GM21447 (cell line): ENCODE data around the gene ZNF396.

ENCODE experiments used
- ATAC-seq: cut with Tn5 transposase; IDR thresholded peaks from one replicate; pipeline ENCODE4 v1.9.1; 2021; ENCODE audit not compliant: unreplicated experiment

Gene ZNF396

GRCh38 chr18:35386600-35387100, 9.5 kb upstream of the ZNF396 start:
- ATAC-seq = peak; percentile 74

DNA sequence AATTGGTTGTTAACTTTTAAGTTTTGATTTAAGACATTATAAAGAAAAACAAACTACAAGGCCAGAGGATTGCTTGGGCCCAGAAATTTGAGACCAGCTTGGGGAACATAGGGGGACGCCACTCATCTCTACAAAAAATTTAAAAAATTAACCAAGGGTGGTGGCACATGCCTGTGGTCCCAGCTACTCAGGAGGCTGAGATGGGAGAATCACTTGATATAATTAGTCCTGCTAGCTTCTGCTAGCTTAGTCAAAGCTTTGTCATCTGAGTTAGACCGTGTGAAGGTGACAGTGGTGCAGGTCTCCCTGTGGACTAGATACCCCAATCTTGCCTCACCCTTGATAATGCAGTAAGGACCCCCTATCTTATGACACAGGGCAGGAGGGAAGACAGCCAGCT, 6.0 kb upstream of the ZNF396 start:
- no peak for ATAC-seq

GRCh38 chr18:35379421-35379820, 2.3 kb upstream of the ZNF396 start:
- no peak for ATAC-seq

GRCh38 chr18:35378574-35378896, 1.4 kb upstream of the ZNF396 start:
- no peak for ATAC-seq

DNA sequence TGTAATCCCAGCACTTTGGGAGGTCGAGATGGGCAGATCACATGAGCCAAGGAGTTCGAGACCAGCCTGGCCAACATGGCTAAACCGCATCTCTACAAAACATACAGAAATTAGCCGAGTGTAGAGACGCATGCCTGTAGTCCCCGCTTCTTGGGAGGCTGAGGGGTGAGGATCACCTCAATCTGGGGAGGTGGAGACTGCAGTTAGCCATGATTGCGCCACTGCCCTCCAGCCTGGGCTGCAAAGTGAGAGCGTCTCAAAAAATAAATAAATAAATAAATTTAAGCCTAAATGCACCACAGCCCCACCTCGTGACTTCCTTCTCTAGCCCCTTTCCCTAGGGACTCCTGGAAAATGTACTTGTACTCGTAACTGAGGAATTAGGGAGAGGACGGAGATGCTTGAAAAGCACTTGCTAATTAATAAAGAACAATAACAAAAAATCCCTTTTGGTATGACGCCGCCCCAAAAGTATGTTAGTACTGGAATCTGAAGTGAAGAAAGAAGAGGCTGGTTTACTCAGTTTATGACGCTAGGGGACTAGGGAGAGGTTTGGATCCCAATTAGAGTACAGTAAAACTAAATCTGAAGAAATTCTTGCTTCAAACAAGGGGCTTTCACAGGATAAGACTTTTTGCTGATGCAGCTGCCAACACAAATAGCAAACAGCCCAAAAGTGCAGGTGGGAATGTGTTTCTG, 887 bp upstream of the ZNF396 start:
- no peak for ATAC-seq

DNA sequence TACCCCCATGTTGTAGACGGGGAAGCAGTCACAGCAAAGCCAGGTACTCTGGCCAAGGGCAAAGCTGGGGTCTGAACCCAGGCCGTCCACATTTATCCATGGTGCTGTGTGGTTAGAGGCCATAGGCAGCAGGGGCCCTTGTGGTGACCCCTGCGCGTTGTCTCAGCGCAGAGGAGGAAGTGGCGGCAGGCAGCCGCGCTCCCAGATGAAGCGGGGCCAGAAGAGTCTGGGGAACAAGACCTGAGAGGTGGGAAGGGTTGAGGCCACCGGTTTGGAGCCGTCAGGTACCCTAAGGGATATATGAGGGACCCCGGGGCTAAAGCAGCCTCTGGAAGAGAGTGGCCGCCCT, 770 bp downstream of the ZNF396 start:
- ATAC-seq = peak; percentile 68

- ATAC-seq = no peak
Measured at GRCh38 chr18:35374708-35375107, 2.4 kb downstream of the ZNF396 start.

DNA sequence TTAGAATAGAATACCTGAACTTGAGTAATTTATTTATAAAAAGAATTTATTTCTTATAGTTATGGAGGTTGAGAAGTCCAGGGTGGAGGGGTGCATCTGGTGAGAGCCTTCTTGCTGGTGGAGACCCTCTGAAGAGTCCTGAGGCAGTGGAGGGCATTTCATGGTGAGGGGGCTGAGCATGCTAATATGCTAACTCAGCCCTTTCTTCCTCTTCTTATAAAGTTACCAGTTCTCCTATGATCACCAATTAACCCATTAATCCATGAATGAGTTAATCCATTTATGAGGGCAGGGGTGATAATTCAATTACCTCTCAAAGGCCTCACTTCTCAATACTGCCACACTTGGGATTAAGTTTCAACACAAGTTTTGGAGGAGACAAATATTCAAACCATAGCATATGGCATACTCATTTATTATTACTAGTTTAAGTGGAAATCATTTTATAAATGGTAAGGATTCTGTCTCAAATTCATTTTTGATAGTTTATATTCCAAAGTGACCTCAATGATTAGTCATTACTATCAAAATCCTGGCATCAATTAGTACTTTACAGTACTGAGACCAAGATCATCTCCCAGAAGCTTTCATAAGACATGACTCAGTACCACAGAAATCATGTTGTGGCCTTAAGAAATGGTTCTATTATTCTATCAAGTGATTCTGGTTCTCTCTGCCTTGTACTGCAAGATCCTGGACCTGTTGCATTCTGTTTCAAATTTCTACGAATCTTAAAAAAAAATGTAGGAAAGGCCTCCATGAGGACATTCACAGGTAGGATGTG, 5.5 kb downstream of the ZNF396 start:
- ATAC-seq = no peak

GRCh38 chr18:35369126-35369525, 8.0 kb downstream of the ZNF396 start:
- no peak for ATAC-seq

DNA sequence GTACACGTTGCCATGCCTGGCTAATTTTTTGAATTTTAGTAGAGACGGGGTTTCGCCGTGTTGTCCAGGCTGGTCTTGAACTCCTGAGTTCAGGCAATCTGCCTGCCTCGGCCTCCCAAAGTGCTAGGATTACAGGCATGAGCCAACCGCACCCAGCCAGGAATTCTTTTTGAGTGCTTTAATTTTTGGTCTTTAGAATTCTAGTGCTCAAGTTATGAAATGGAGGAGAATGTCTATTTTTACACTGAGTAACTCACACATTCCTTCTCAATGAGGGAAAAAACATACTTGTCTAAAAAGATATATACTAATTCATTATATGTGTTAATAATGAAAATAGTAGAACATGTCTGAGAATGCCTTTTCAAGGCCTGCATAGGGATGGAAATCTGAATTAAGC, 8.5 kb downstream of the ZNF396 start:
- ATAC-seq = no peak

GRCh38 chr18:35362531-35362930, 14.6 kb downstream of the ZNF396 start:
- ATAC-seq = no peak

GRCh38 chr18:35361570-35362321, 15.4 kb downstream of the ZNF396 start:
- ATAC-seq = no peak

GRCh38 chr18:35355140-35355618, 22.0 kb downstream of the ZNF396 start:
- ATAC-seq = peak; percentile 96

- no peak for ATAC-seq
Measured at GRCh38 chr18:35352778-35353177, 24.4 kb downstream of the ZNF396 start.

GRCh38 chr18:35352283-35352682, 24.9 kb downstream of the ZNF396 start:
- no peak for ATAC-seq

- ATAC-seq = no peak
Measured at GRCh38 chr18:35348001-35348400, 29.1 kb downstream of the ZNF396 start.

- no peak for ATAC-seq
Measured at GRCh38 chr18:35345950-35346349, 31.2 kb downstream of the ZNF396 start.

GRCh38 chr18:35345460-35345921, 31.6 kb downstream of the ZNF396 start:
- peak; percentile 29 for ATAC-seq

GRCh38 chr18:35344736-35345459, 32.2 kb downstream of the ZNF396 start:
- ATAC-seq = no peak

DNA sequence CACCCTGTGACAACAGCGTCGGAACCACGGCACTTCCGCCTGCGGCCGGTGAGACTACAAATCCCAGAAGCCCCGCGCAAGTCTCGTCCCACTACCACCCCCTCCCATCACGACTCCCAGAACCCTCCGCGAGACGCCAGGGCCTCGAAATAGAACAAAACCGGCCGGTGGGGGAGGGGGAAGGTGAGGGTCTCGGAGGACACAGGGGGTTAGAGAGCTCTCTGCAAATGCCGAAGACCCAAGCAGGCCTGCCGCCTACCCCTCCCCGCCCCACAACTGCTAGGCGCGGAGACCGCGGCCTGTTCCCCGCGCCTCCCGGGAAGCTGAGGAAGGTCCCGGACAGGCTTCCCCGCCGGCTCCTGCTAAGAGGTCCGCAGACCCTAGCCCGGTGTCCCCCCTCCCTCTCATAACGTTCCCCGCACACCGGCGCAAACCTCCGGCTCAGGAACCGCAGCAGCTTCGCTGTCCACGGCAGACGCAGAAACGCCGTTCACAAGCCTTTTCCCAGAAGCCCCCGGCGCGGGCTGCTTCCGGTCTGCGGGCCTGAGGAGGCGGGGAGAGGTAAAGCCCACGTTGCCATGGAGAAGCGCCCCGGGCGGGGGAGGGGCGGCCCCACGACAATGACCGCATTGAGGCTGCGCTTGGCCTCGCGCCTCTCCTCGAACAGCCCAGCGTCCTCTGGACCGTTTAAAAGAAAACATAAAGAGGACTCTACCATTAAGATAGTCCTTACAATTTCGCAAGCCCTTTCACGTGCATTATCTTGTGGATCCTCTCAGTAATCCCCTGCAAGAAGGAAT, 33.0 kb downstream of the ZNF396 start, which contains the start of gene ZNF24:
TSS of gene ZNF24 (minus strand) at position 485 of the 800 bp plus-strand sequence. CDS start 3,770 bp downstream, outside the sequence.
- ATAC-seq = peak; percentile 90
